ENCODE data around the gene RAB32.

The RAB32 gene

GRCh38 chr6:146583966-146584365 lies 40.3 kb downstream of the RAB32 start:
- no peak for DNase-seq

- no peak for DNase-seq
Measured at GRCh38 chr6:146587459-146587858, 43.8 kb downstream of the RAB32 start.

GRCh38 chr6:146590492-146590891 lies 46.9 kb downstream of the RAB32 start:
- DNase-seq: no peak

- no peak for DNase-seq
Measured at GRCh38 chr6:146592451-146592850, 48.8 kb downstream of the RAB32 start.

GRCh38 chr6:146593986-146594385 lies 50.4 kb downstream of the RAB32 start:
- DNase-seq: no peak

DNA sequence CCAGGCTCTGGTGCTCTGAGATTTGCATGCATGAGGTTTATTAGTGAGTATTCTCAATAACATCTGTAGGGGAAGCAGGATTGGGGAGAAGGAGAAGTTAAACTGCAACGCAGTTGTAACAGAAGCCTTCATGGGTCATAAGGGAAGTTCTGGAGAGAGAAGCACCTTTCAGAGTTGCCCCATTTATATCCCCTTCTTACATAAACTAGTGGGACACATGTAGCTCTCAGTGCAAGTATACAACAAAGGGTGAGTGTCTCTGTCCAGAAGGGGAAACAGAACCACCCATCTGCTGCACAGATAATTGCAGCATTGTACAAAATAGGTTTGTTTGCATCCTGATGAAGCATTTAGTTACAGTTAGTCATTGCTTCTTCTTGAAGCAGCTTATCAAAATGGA lies 50.9 kb downstream of the RAB32 start:
- peak; percentile 19 for DNase-seq

DNA sequence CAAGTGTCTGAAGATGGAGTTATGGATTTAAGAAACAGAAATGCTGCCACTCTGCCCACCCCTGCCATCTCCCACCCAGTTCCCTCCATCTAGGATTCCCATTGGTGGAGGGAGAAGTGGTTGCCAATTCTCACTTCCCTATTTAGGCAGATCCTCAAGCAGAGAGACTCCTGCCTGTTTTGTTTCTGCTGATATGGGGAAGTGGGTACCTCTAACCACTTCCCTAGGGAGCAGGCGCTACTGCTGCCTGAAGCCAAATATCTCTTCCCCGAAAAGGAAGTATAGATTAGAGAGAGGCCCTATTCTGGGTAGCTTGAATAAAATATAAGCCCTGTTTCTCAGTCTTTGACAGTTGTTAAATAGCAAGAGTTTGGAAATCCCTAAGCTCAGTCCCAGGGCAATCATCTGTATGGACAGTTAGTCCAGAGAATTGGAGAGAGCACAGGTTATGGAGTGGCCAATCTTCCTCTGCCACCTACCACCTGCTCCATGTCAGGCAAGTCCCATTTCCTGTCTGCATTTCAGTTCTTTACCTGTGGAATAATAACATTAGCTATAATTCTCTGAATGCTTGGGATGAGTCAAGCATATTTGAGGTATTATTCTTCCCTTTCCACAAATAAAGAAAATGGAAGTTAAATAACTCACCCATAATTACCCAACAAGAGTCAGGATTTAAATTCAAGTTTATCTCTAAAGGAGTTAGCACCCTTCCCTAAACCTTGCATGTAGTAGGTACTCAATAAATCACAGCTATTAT lies 52.5 kb downstream of the RAB32 start:
- DNase-seq: no peak

DNA sequence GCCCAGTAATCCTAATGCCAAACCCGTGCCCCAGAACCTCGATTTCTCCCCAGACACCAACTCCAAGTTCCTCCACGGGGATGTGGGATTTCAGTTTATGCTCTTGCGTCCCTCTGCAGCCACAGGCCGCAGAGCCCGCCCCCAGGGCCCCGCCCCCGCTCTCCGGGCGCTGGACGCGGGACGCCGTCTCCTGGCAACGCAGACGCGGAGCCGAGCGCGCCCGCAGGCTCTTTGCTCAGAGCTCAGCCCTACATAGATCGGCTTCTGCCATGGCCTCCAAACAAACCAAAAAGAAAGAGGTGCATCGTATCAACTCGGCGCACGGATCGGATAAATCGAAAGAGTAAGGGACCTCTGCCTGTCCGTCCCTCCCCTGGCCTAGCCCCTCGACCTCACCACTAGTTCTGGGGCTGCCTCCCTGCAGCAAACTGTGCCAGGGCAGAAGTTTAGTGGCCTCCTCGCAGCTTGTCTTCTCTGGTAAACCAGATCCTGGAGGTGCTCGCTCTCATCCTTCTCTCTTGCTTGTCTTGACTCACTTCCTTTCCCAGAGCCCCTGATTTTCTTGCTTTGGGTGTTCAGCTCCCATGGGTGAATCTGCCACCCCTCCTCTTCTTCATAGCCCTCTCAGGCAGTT lies 55.3 kb downstream of the RAB32 start, which contains the start of gene ADGB:
Gene ADGB, plus strand, starts transcription at position 201 of the 634 bp plus-strand sequence. Its CDS starts 69 bp downstream, at position 270.
- DNase-seq: peak; percentile 87

DNA sequence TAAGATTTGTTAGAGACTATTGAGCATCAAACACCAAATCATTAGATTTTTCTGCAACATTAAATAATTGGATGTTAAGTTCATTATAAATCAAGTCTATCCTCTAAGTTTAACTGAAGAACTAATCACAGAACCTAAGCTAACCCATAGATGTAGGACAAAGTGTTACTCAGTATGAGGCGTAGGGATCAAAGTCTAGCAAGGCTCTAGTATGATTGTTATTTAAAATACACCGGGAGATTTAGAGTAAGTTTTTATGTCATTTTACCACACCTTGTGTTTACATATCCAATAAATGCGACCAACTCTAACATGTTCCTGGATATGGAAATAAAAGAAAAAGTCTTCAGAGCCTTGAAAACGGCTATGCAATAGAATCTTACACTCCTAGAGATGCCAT lies 57.7 kb downstream of the RAB32 start:
- no peak for DNase-seq

GRCh38 chr6:146602526-146602925 lies 58.9 kb downstream of the RAB32 start:
- DNase-seq: no peak
